ENCODE results near the gene TMEM225B.
"Not testable (repeated sequence)": the region's sequence is repeated elsewhere in the genome, so short reads cannot be mapped to it uniquely, and the experiment has no call there.

The TMEM225B gene

GRCh38 chr7:99597762-99598501 is at the start of gene TMEM225B:
Gene TMEM225B, plus strand, starts transcription at chr7:99598267. Its CDS starts 6,122 bp downstream, at chr7:99604389.
- no peak for DNase-seq

GRCh38 chr7:99549545-99549944 is 48.5 kb upstream of the TMEM225B start:
- not testable (repeated sequence) for DNase-seq

GRCh38 chr7:99551334-99551733 is 46.7 kb upstream of the TMEM225B start:
- no peak for DNase-seq

GRCh38 chr7:99551767-99552463 is 46.2 kb upstream of the TMEM225B start, which contains the start of gene FAM200A:
Gene FAM200A, minus strand, starts transcription at chr7:99552114. Its CDS starts 3,707 bp downstream, at chr7:99548407.
- peak; percentile 88 for DNase-seq

GRCh38 chr7:99553039-99553438 is 45.0 kb upstream of the TMEM225B start:
- DNase-seq: no peak

GRCh38 chr7:99554939-99555338 is 43.1 kb upstream of the TMEM225B start:
- DNase-seq: no peak

- DNase-seq: no peak
These were observed 40.9 kb upstream of the TMEM225B start for GRCh38 chr7:99557196-99557607.

GRCh38 chr7:99557940-99558305 is 40.1 kb upstream of the TMEM225B start:
- no peak for DNase-seq

- DNase-seq: peak; percentile 92
These were observed 39.5 kb upstream of the TMEM225B start, which contains the start of gene ZNF655 for GRCh38 chr7:99558306-99559174. Gene ZNF655, plus strand, starts transcription at chr7:99558642. Its CDS starts 1,918 bp downstream, at chr7:99560560.

GRCh38 chr7:99559175-99559915 is 38.7 kb upstream of the TMEM225B start:
- no peak for DNase-seq

GRCh38 chr7:99560834-99561736 is 37.0 kb upstream of the TMEM225B start:
- no peak for DNase-seq

GRCh38 chr7:99561737-99562051 is 36.4 kb upstream of the TMEM225B start:
- DNase-seq: no peak

- DNase-seq: no peak
These were observed 35.8 kb upstream of the TMEM225B start for GRCh38 chr7:99562114-99562784.

GRCh38 chr7:99562832-99563231 is 35.2 kb upstream of the TMEM225B start:
- no peak for DNase-seq

- no peak for DNase-seq
These were observed 34.4 kb upstream of the TMEM225B start for GRCh38 chr7:99563650-99564049.

GRCh38 chr7:99568770-99569169 is 29.3 kb upstream of the TMEM225B start:
- DNase-seq: not testable (repeated sequence)

- DNase-seq: no peak
These were observed 26.3 kb upstream of the TMEM225B start for GRCh38 chr7:99571768-99572167.

GRCh38 chr7:99573257-99573656 is 24.8 kb upstream of the TMEM225B start:
- no peak for DNase-seq

GRCh38 chr7:99576251-99576650 is 21.8 kb upstream of the TMEM225B start:
- DNase-seq: no peak

GRCh38 chr7:99579281-99579955 is 18.6 kb upstream of the TMEM225B start:
- no peak for DNase-seq

Measured in CD4-positive, alpha-beta T cell treated with Interferon gamma for 1 hour (primary cell).